ENCODE measurements around the gene ALAD.

Gene ALAD

GRCh38 chr9:113360242-113360842 is 40.7 kb downstream of the ALAD start:
- TF ChIP-seq, protein P1, sequence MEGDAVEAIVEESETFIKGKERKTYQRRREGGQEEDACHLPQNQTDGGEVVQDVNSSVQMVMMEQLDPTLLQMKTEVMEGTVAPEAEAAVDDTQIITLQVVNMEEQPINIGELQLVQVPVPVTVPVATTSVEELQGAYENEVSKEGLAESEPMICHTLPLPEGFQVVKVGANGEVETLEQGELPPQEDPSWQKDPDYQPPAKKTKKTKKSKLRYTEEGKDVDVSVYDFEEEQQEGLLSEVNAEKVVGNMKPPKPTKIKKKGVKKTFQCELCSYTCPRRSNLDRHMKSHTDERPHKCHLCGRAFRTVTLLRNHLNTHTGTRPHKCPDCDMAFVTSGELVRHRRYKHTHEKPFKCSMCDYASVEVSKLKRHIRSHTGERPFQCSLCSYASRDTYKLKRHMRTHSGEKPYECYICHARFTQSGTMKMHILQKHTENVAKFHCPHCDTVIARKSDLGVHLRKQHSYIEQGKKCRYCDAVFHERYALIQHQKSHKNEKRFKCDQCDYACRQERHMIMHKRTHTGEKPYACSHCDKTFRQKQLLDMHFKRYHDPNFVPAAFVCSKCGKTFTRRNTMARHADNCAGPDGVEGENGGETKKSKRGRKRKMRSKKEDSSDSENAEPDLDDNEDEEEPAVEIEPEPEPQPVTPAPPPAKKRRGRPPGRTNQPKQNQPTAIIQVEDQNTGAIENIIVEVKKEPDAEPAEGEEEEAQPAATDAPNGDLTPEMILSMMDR (conservative IDR thresholded peaks at IDR 0.05; ENCODE audit: low read depth, low read length): no peak
- no peak for DNase-seq (ENCODE audit: low read depth)
- H3K4me3 ChIP-seq (ENCODE audit: low read depth, low read length): no peak overlapping the region

DNA sequence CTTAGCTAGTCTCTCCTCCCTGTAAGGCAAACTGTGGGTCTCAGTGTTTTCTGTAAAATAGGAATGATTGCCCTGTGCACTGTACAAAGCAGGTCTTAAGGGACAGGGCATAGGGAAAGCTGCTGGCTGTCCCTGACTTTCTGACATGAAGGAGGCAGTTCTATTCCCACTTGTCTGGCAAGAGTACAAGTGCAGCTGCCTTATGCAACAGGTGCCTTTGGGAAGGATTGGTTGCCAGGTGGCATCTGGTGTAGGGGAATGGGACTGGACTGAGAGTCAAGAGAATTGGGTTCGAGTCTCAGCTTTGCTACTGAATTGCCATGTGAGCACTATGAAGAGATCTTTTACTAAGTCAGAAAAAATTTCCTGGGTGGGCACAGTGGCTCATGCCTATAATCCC is 41.7 kb downstream of the ALAD start:
- no peak for DNase-seq (ENCODE audit: low read depth)
- TF ChIP-seq, protein P1 (conservative IDR thresholded peaks at IDR 0.05; ENCODE audit: low read depth, low read length): no peak
- H3K4me3 ChIP-seq (ENCODE audit: low read depth, low read length): no peak overlapping the region

- H3K4me3 ChIP-seq (ENCODE audit: low read depth, low read length): no peak overlapping the region
- TF ChIP-seq, protein P1 (conservative IDR thresholded peaks at IDR 0.05; ENCODE audit: low read depth, low read length): no peak
- no peak for DNase-seq (ENCODE audit: low read depth)
These were observed 44.3 kb downstream of the ALAD start for GRCh38 chr9:113356686-113357292.

GRCh38 chr9:113355040-113355596 is 46.0 kb downstream of the ALAD start:
- peak; percentile 55 for DNase-seq (ENCODE audit: low read depth)
- H3K4me3 ChIP-seq (ENCODE audit: low read depth, low read length): no peak overlapping the region
- TF ChIP-seq, protein P1 (conservative IDR thresholded peaks at IDR 0.05; ENCODE audit: low read depth, low read length): peak; percentile 56

DNA sequence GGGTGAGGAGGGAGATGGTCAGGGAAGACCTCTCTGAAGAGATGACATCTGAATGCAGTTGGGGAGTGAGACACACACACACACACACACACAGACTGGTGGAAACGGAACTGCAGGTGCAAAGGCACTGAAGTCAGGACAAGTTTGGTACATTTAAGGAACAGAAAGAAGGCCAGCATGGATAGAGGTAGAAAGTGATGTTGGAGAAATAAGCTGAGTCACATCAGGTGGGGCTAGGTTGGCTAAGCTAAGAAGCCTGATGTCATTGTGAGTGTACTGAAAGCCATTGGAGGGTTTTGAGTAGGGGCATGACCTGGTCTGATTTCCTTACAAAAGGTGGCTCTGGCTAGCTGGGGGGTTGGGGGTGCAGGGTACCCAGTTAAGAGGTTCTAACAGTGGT is 48.7 kb downstream of the ALAD start:
- DNase-seq (ENCODE audit: low read depth): no peak
- TF ChIP-seq, protein P1 (conservative IDR thresholded peaks at IDR 0.05; ENCODE audit: low read depth, low read length): no peak
- H3K4me3 ChIP-seq (ENCODE audit: low read depth, low read length): no peak overlapping the region

- H3K4me3 ChIP-seq (ENCODE audit: low read depth, low read length): no peak overlapping the region
- TF ChIP-seq, protein P1 (conservative IDR thresholded peaks at IDR 0.05; ENCODE audit: low read depth, low read length): no peak
- peak; percentile 29 for DNase-seq (ENCODE audit: low read depth)
These were observed 49.1 kb downstream of the ALAD start for GRCh38 chr9:113352006-113352405.

DNA sequence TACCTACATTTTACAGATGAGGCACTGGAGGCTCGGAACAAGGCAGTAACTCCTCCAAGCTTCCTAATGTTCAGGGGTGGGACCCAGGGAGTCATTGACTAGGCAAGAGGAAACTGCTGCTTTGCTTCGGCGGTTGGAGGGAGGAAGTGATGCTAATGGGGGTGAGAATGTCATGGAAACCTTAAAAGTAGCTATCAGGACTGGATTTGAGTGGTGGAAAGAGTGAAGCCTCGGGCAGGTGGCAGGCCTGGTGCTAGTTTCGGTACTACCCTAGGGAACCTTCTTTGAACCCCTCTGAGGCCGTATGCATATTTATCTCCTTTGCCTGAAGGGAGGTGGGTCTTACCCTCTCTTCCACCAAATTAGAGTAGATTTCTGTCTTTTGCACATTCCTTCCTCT is 50.1 kb downstream of the ALAD start:
- no peak overlapping the region for H3K4me3 ChIP-seq (ENCODE audit: low read depth, low read length)

More for the DNA sequence above, 50.1 kb downstream of the ALAD start:
- TF ChIP-seq, protein P1 (conservative IDR thresholded peaks at IDR 0.05; ENCODE audit: low read depth, low read length): no peak
- DNase-seq (ENCODE audit: low read depth): no peak
